Mammary epithelial cell (primary cell): ENCODE measurements around the gene CDCA5.

Experiments
- CTCF ChIP-seq, 2 donors: IDR thresholded peaks in 1 of 2; conservative IDR thresholded peaks in 1 of 2; 2 replicates each; pipeline ENCODE4 v1.5.1; 2011 to 2012; ENCODE audit warnings: inconsistent platforms in 2 of 2, low read length in 2 of 2, mild to moderate bottlenecking in 2 of 2, control low read depth in 1 of 2, low read depth in 1 of 2; ENCODE audit not compliant: insufficient read depth in 1 of 2; ENCODE audit errors: extremely low read depth in 1 of 2
- EZH2 ChIP-seq: IDR thresholded peaks from 2 replicates; pipeline ENCODE4 v1.6.1; 2012; ENCODE audit warnings: low read length, inconsistent platforms, borderline replicate concordance

GRCh38 chr11:65125197-65126056, 41.6 kb upstream of the CDCA5 start:
- TF ChIP-seq CTCF (conservative IDR thresholded peaks at IDR 0.05 in 1 of 2, IDR thresholded peaks at IDR 0.05 in 1 of 2; ENCODE audit: extremely low read depth in 1 of 2, insufficient read depth in 1 of 2, low read depth in 1 of 2, low read length in 2 of 2) (no peak), EZH2 (no peak)
